HG02852 (cell line): ENCODE results near the gene C17orf114.

Experiments used
- ATAC-seq: cut with Tn5 transposase; IDR thresholded peaks from one replicate; pipeline ENCODE4 v1.9.1; 2021; ENCODE audit warnings: mild to moderate bottlenecking, moderate library complexity; ENCODE audit not compliant: unreplicated experiment

C17orf114 gene

DNA sequence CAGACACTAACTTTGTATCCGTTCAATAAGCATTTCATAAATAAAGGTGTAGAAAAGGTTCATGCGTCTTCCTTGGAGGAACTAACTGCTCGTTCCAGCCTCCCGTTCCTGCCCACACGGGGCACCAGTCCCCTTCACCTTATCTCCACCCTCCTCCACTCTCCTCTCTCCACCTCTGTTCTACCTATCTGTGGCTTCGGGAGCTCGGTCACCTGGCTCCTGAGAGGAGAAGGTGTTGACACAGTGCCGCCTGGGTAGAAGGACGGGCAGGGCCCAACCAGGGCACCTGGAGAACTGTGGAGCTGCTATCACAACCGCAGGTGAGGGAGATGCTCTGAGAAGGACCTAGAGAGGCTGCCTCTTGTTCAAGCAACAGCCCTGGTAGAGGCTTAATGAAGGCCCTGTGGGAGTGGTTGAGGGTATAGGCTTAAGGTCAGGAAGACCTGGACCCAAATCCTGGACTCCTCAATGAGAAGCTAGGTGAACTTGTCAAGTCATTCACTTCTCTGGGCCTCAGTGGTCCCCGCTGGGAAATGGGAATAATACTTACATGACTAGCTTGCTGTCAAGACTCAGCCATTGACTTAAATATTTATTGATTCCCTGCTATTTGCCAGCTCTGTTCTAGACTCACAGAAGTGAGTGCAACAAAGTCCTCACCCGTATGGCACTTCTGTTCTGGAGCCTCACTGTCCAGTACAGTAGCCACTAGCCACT, 21.4 kb upstream of the C17orf114 start:
- no peak for ATAC-seq

DNA sequence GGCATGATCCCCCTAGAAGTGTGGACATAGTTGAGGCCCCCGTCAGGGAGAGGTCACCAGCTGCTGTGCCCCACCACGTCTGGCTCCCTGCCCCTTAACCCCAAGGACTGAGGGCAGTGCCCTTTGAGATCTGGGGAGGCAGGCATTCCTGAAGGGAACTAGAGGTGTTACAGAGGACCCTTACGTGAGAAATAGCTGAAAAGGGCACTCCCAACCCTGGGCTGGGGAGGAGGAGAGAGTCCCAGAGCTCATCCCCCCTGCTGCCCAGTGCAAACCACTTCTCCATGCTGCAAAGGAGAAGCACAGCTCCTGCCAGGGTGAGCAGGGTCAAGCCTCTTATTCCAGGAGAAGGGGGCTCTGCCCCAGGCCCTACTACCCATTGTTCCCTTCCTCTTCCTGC, 20.7 kb upstream of the C17orf114 start:
- no peak for ATAC-seq

DNA sequence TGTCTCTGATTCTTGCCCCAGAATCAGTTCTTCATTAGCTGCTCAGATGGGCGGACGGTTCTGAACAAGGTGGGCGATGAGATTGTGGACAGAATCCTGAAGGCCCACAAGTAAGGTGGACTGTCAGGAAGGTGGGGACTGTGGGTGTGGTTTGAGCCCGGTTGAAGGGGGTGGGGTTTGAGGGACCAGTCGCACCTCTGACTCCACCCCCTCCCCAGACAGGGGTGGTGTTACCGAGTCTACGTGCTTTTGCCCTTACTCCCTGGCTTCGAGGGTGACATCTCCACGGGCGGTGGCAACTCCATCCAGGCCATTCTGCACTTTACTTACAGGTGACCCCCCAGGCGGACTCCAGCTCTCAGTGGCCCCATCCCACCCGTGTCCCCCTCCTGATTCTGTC, 16.1 kb upstream of the C17orf114 start:
- ATAC-seq, result no peak

DNA sequence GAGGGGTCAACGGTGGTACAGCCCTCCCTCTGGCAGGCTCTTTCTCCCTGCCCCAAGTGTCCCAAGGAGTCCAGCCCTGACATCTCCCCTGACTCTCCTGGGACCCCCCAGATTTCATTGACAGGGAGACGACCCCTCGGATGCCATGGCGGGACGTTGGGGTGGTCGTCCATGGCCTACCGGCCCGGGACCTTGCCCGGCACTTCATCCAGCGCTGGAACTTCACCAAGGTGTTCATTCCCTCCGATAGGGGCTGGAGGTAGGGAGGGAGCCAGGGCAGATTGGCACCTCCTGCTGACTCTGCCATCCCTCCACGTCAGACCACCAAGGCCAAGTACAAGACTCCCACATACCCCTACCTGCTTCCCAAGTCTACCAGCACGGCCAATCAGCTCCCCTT, 14.7 kb upstream of the C17orf114 start:
- ATAC-seq, result no peak

DNA sequence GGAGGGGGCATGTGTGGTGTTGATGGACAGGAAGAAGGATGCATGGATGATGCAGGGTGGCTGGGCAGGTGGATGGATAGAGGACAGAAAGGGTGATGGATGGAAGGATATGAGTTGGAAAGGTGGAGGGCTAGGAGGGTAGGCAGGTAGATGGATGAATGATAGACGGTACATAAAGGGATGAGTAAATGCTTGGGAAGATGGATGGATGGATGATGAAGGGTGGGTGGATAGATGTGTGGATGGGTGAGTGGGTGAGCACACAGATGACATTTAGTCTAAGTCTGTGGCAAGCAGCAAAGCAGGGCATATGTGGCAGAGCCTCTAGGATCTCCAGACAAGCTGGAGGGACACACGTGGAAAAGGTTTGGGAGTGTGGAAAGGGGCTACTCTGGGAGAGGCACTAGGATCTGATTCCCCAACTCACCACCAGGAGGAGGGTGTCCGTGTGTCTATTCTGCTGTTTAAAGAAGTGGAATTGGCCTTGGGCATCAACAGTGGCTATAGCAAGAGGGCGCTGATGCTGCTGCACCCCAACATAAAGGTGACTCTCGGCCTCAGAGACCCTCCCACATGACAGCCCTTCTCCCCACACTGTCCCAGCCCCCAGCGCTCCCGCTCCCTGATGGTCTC, 13.0 kb upstream of the C17orf114 start:
- ATAC-seq, result no peak

DNA sequence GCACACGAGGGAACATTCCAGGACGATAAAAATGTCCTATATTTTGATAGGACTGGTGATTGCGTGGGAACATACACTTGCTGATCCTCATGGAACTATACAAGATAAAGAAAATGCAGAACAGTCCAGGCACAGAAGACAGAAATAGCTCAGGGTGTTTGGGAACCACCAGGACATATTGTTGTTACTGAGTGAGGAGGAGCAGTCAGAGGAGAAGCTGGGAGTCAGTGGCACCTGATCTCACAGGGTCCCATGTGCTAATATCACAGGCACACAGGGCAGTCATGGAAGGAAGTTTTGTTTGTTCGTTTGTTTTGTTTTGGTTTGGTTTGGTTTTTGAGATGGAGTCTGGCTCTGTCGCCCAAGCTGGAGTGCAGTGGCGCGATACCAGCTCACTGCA, 10.6 kb upstream of the C17orf114 start:
- ATAC-seq, result no peak

DNA sequence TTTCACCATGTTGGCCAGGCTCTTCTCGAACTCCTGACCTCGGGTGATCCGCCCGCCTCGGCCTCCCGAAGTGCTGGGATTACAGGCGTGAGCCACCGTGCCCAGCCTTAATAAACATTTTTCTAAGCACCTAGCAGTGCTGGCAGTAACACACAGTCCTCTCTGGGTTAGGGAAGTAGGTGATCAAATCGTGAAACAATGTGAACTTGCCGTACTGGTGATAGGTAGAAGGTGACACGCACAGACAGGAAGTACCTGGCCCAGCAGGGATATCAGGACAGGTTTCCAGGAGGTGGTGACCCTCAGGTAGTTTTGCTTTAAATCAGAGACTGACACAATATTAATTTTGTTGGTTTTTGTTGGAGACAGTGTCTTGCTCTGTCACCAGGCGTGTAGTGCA, 9.3 kb upstream of the C17orf114 start:
- ATAC-seq, result no peak

DNA sequence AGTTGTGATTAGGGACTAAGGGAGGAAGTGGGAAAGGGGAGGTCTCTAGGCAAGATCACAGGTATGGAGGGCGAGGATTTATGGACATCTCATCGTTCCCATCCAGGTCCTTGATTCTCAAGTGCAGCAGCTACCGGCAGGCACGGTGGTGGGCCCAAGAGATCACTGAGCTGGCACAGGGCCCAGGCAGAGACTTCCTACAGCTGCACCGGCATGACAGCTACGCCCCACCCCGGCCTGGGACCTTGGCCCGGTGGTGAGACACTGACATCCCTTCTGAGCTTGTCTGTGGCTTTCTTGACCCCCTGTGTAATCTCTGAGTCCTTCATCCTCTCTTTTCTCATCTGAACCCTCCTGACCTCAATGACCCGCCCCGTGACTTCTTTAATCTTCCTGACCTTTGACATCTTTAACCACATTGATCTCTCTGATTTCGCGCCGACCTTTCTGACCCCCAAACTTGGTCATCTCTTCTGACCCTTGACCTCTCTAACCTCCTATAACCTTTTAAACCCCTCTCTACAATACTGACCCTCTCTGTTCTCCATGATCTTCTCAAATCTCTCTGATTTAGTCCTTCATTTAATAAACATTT, 8.7 kb upstream of the C17orf114 start:
- ATAC-seq, result no peak

DNA sequence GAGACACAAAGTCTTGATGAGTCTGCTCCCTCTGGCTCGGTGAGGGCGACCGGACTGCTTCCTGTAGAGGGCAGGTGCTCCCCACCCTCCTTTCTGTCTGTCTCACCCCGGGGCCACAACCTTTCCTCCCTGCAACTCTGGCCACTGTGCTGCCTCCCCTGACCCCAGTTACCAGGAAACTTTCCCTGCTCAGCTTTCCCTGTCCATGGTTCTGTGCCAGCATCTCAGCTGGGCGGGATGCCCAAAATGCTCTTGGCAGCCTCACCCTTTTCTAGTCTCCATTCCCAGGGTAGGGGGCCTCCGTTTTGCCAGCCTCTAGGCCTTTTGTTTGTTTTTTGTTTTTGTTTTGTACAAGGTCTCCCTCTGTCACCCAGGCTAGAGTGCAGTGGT, 6.2 kb upstream of the C17orf114 start:
- ATAC-seq, result no peak

DNA sequence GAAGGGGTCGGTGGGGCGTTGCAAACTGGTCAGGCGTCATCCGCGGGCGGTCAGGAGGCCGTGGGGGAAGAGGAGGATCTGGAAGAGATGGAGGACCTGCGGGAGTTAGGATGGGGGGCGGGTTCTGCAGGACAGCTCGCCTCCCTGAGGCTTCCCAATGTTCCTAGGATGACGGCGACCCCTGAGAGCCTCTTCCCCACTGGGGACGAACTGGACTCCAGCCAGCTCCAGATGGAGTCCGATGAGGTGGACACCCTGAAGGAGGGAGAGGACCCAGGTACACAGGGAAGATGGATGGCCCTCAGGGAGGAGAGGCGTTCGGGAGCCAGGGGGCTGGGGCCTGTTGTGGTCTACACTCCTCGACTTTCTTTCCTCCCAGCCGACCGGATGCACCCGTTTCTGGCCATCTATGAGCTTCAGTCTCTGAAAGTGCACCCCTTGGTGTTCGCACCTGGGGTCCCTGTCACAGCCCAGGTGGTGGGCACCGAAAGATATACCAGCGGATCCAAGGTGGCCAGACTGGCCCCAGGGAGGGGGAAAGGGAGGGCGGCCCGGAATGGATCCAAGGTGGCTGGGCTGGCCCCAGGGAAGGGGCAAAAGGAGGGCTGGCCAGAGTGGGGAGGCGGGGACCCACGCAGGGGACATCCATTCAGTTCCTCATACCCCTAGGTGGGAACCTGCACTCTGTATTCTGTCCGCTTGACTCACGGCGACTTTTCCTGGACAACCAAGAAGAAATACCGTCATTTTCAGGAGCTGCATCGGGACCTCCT, 5.7 kb upstream of the C17orf114 start:
- no peak for ATAC-seq

DNA sequence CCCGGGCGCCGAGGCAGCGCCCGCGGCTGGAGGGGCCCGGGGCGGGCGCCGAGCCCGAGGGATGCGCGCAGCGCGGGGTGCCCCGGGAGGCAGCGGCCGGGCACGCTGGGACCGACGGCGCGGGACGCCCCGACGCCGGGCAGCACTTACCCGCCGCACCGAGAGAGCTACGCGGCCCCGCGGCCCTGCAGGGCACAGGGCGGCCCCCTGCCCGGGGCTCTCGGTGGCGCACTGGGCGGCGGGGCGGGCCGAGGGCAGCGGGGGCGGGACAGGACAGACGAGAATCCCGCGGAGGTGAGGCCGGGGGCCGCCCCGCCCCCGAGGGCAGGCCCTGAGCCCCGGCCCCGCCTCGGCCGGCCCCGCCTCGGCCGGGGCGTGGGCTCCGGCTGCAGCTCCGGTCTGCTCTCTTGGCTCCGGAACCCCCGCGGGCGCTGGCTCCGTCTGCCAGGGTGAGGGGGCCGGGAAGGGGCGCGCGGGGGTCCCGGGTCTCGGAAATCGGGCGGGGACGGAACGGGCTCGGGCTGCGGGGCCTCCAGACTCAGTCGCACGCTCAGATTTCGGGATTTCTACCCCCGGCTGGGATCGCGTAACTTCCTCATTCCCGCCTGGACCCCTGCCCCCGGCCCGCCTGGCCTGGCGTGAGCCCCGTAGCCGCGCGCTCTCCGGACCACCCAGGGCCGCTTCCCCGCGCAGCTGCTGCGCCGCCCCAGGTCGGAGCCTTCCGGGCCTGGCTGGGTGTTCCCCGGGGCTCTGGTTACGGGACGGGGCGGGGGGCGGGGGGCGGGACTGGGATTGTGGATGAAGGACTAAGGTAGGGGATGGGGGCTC, 4.9 kb upstream of the C17orf114 start, which contains the start of gene PLD2:
TSS of gene PLD2 (plus strand) at position 376 of the 828 bp plus-strand sequence. CDS start 621 bp downstream, outside the sequence.
- peak; percentile 92 for ATAC-seq

DNA sequence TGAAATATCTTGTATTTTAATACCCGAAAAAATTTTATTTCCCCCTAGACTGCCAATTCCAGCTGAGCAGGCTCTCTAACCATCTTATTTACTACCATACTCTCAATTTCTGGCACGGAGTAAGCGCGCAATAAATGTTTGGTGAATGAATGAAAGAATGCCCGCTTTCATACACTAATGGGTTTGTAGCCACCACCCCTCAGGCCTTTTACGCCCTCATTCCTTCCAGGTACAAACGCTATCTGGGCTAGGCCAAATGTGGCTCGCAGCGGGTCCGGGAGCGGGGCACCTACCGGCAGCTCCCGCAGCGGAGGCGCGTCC, 4.3 kb upstream of the C17orf114 start:
- ATAC-seq, result no peak

DNA sequence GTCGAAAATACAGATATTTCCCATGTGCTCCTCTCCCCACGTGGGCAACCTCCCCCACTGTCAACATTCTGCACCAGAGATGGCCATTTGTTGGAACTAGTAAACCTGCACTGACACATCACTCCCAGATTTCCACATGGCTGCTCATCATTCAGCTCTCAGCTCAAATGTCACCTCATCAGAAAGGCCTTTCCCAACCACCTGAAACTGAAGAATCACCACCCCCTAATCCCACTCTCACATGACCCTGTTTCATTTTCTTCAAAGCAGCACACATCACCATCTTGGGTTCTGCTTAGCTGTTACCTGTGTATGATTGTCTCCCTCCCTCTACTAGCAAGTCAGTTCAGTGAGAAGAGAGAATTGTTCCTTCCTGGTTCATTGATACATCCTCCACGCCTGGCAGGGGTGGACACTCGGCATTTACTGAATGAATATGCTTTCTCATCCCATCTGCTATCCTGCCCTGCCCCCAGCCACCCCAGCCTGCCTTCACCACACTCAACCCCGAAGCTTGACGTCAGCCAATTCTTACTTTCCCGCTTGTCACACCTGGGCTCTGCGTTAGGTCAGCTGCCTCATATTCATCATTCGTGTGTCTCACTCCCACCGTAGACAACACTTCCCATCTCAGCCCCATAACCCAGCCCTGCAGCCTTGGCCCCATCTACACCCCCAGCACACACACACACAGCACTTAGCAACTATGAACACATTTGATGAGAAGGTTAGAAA, 1.5 kb downstream of the C17orf114 start:
- no peak for ATAC-seq

DNA sequence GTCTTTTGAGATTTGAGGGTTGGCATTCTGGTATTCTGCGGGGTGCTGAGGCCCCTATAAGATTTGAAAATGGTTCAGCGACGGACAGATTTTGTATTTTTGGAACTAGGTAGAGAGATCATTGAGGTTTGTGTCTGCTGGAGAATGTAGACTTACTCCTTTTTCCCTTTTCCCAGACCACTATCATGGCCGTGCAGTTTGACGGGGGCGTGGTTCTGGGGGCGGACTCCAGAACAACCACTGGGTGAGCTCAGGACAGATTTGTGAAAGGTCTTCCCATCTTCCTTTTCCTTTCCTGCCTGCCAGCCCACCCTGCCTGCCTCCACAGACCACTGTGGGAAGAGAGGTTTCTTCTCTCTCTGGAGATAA, 5.6 kb downstream of the C17orf114 start:
- ATAC-seq, result no peak

DNA sequence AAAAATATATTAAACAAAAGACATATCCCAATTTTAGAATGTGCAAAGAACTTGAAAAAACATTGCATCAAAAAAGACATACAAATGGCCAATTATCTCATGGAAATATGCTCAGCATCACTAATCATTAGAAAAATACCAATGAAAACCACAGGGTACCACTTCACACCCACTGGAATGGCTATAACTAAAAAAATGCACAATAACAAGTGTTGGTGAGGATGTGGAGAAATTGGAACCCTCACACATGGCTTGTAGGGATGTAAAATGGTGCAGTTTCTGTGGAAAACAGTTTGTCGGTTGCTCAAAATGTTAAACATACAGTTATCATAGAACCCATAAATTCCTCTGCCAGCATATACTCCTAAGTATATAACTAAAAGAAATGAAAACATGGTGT, 7.0 kb downstream of the C17orf114 start:
- no peak for ATAC-seq

DNA sequence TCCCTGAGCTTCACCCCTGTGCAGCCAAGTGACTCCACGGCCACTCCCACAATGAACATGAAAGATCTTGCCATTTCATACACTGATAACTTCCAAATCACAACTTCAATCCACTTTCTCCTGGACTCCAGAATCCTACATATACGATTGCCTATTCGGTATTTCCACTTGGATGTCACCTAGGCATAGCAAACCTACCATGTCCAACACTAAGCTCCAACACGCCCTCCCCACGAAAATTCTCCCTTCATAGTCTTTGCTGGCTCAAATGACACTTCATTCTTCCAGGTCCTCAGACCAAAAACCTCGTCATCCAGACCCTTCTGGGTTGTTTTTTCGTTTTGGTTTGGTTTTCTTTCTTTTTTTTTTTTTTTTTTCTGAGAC, 11.4 kb downstream of the C17orf114 start:
- ATAC-seq, result no peak

DNA sequence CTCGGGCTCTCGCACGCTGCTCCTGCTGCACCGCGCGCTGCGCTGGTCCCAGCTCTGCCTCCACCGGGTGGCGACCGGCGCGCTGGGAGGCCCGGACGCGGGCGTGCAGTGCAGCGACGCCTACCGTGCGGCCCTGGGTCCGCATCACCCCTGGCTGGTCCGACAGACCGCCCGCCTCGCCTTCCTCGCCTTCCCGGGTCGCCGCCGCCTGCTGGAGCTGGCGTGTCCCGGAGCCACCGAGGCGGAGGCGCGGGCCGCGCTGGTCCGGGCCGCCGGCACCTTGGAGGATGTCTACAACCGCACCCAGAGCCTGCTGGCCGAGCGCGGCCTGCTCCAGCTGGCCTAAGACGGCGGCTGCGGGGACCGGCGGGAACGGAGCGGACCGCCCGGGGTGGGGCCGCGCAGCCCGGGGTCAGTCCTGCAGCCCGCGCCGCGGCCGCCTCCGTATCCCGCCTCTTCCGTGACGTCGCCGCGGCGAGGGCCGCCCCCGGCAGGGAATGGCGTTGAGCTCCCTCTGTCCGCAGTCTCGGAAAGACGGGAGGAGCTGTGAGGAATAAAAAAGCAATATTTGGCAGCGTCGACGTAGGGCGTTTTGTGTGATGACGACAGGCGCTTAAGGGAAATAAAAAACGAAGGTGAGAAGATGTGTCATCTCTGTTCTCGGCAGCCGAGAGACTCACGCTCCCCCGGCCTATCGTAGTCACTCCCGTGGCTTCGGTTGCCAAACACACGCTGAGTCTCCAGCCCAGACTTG, 12.0 kb downstream of the C17orf114 start:
- peak; percentile 71 for ATAC-seq

DNA sequence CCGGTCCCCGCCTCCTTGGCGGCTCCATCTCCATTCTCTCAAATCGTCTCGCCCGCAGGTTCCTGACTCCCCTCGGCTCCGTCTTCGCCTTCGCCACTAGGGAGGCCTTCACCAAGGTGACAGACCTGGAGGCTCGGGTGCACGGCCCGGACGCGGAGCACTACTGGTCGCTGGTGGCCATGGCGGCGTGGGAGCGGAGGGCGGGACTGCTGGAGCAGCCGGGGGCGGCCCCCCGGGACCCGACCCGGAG, 12.5 kb downstream of the C17orf114 start:
- ATAC-seq, result no peak

DNA sequence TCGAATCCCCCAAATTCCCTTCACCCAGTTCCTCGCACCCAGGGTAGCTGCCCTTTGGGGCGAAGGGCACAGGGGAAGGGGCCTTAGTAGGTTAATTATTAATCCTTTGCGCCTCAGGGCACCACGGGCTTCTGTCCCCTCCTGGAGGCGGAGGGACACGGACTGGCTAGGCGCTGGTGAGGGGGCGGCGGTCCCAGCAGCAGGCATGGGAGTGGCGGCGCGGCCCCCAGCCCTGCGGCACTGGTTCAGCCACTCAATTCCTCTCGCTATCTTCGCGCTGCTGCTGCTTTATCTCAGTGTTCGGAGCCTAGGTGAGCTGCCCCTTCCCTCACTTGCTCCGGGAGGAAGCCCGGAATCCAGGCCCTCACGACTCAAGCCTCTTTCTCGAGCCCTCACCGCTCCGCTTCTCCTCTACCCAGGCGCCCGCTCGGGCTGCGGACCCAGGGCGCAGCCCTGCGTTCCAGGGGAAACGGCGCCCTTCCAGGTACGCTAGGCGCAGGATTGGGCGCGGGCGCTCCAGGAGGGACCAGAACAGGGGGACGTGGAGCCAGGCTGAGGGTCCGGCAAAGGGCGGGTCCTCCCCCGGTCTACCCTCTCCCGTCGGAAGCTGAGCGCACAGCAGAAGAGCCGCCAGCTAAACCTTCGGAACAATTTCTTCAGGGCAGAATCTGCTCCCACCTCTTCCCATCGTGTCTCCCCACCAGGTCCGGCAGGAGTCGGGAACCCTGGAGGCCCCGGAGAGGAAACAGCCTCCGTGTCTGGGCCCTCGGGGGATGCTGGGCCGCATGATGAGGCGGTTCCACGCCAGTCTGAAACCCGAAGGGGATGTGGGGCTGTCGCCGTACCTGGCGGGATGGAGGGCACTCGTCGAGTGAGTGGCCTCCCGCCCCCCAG, 13.1 kb downstream of the C17orf114 start, which contains the start of gene GLTPD2:
TSS of gene GLTPD2 (plus strand) at position 158 of the 894 bp plus-strand sequence. CDS start at position 206, 48 bp downstream.
- ATAC-seq, result peak; percentile 19
